Adrenal gland (tissue), 12 donors: ENCODE data around the gene CLASRP. TPM values are rescaled to one million over a fixed set of nuclear protein-coding genes. Genes with fewer than 3 reads are reported as not detected.

Source experiments
- DNase-seq, 7 donors: peaks; one replicate each; pipeline ENCODE4 v3.0.0-alpha.2; 2019 to 2020
- H3K27ac ChIP-seq, 5 donors: fragments of 200-600 bp; sonication (generic) in 4 of 5; 1 replicate in 3 of 5; 2 replicates in 2 of 5; pipeline versions ENCODE4 v1.5.1 to v1.8.0; 2016 to 2020; ENCODE audit warnings: mild to moderate bottlenecking in 1 of 5
- H3K27me3 ChIP-seq: fragments of 200-600 bp; 2 replicates; pipeline ENCODE4 v1.8.0; 2021
- H3K36me3 ChIP-seq, 2 donors: fragments of 200-600 bp; replicated peaks in 1 of 2; 1 replicate in 1 of 2; 2 replicates in 1 of 2; pipeline versions ENCODE4 v1.5.1 to v1.8.0; 2018 to 2022
- H3K4me1 ChIP-seq, 2 donors: fragments of 200-600 bp; replicated peaks in 1 of 2; 1 replicate in 1 of 2; 2 replicates in 1 of 2; pipeline versions ENCODE4 v1.5.1 to v1.8.0; 2018 to 2021
- H3K4me3 ChIP-seq, 4 donors: fragments of 200-600 bp; sonication (generic) in 3 of 4; one replicate each; pipeline ENCODE4 v1.5.1; 2016 to 2018
- H3K9me3 ChIP-seq, 3 donors: fragments of 200-600 bp; sonication (generic) in 1 of 3; replicated peaks in 1 of 3; 1 replicate in 2 of 3; 2 replicates in 1 of 3; pipeline versions ENCODE4 v1.5.1 to v1.8.0; 2016 to 2021
- POLR2A ChIP-seq, 2 donors: fragments of 450-650 bp; IDR thresholded peaks; one replicate each; pipeline ENCODE4 v1.6.1; 2017; ENCODE audit warnings: antibody characterized with exemption in 2 of 2, mild to moderate bottlenecking in 2 of 2, moderate library complexity in 1 of 2
- WGBS, 4 donors: extraction: QIAGEN DNeasy Blood & Tissue Kit in 2 of 4; methylation state at CpG; one replicate each; pipeline versions ENCODE4 v1.1.5 to v1.1.7; 2013 to 2017; 5-methylcytosine and 5-hydroxymethylcytosine counted together
- intact Hi-C, 2 donors: fragments of 100-400 bp; cut with DNase I; formaldehyde crosslinking; loops; one replicate each; pipeline versions ENCODE4 v1.14.1 to v1.15.0; 2022 to 2023
- polyA plus RNA-seq, 3 donors: library from polyadenylated mRNA; stranded (reverse); fragments of 200-250 nt in 2 of 3; fragments of 350-450 nt in 1 of 3; fragmentation: Illumina TruSeq in 1 of 3; extraction: RNeasy Lipid Tissue Mini Kit (QIAGEN cat#74804) in 1 of 3; gene quantifications; one replicate each; pipeline ENCODE4 v1.2.3, GENCODE V29; 2013 to 2014
- total RNA-seq, 9 donors: library from RNA; depleted of rRNA in 4 of 9; stranded (reverse); fragments of >200 nt in 4 of 9; fragments of 120-200 nt in 1 of 9; fragmentation: NEBNext Ultra II Directional in 1 of 9; extraction: Animal tissue kit (Norgen Biotek cat#: 25700) in 1 of 9; gene quantifications; one replicate each; pipeline versions ENCODE4 v1.1.0 to v1.2.4, GENCODE V29; 2013 to 2023
- TF ChIP-seq, protein P1 (sequence below), 6 experiments: fragments of 450-650 bp in 4 of 6; fragments of 200-600 bp in 2 of 6; sonication (generic) in 1 of 6; IDR thresholded peaks; 1 replicate in 5 of 6; 2 replicates in 1 of 6; pipeline versions ENCODE4 v1.5.1 to v1.8.0; 2016 to 2021; ENCODE audit warnings: antibody characterized with exemption in 6 of 6, mild to moderate bottlenecking in 2 of 6, moderate library complexity in 1 of 6
- donor health status: healthy with polysubstance abuse.
- donor health status: Bipolar disorder and iron deficiency.
- donor health status: DM: yes; HTN: yes; CAD: no.
- donor health status: DM: no; HTN: no; CAD: no.
- donor health status: DM: no; HTN: no; CAD: no.
- donor health status: DM: yes; HTN: yes; CAD: no.

The CLASRP gene
- total and polyA plus RNA-seq, 12 donors = 19.8 to 730 (median 64.7) TPM

DNA sequence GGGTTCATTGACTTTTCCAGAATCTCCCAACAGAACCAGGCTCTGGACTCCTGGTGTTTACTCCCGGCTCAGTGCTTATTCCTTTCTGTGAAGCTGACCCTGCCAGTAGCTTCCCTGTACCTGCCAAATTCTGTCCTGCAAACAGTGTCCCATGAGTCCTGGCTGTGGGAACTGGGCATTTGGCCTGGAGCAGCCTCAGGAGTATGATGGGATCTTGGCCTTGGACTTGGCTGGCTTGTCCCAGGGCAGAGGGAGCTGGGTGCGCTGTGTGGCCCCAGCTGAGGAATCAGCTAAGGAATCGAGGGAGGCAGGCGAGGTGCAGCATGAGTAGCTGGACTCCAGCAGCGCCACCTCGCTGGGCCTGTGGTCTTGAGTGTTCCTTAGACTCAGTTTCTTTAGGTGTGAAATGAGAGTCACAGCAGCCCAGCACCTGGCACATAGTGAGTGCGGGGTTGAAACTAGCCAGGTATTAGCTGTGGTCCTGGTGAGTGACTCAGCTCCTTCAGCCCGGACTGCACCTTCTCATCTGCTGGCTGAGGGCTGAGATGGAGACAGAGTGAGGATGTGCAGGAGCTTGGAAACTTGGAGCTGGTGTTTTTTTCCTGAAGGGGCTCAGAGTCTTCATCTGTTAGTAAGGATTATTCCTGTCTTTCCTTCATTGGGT lies 10.4 kb downstream of the CLASRP start:
- Histone ChIP-seq H3K4me3 (no peak overlapping the region), H3K9me3 (no peaks in the 10 kb centered on the region), H3K27me3 (no peaks in the 10 kb centered on the region), H3K27ac (peak overlapping the region in 3 of 5 donors; percentile 18 to 50 (median 32)), H3K36me3 (peaks cover 0 to 41% of the 10 kb centered on the region in 2 donors), H3K4me1 (peaks cover 22 to 38% of the 10 kb centered on the region in 2 donors)
- 57 to 73% (median 67%) methylated on average over 3 to 8 of the region's 8 CpGs for WGBS, 4 donors
- peak in 6 of 7 donors; percentile 62 to 83 (median 70) for DNase-seq
- TF ChIP-seq POLR2A (IDR thresholded peaks at IDR 0.05) = no peak
- TF ChIP-seq, protein P1, sequence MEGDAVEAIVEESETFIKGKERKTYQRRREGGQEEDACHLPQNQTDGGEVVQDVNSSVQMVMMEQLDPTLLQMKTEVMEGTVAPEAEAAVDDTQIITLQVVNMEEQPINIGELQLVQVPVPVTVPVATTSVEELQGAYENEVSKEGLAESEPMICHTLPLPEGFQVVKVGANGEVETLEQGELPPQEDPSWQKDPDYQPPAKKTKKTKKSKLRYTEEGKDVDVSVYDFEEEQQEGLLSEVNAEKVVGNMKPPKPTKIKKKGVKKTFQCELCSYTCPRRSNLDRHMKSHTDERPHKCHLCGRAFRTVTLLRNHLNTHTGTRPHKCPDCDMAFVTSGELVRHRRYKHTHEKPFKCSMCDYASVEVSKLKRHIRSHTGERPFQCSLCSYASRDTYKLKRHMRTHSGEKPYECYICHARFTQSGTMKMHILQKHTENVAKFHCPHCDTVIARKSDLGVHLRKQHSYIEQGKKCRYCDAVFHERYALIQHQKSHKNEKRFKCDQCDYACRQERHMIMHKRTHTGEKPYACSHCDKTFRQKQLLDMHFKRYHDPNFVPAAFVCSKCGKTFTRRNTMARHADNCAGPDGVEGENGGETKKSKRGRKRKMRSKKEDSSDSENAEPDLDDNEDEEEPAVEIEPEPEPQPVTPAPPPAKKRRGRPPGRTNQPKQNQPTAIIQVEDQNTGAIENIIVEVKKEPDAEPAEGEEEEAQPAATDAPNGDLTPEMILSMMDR (IDR thresholded peaks at IDR 0.05) = no peak
- intact Hi-C loops = no loop called here

DNA sequence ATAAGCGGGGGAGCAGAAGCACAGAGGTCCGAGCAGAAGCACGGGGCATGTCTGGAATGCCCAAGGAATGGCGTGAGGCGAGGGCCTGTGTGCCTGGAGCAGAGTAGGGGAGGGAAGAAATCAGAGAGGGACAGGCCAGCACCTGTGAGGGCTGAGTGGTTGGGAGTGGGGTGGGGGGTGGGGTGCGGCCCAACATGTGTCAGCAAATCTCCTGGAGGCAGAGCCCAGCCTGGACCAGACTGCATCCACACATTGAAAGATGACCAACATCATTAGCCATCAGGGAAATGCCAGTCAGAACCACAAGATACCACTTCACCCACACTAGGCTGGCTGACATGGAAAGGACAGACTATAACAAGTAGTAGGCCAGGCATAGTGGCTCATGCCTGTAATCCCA lies 11.2 kb downstream of the CLASRP start:
- Histone ChIP-seq H3K27ac (no peak overlapping the region), H3K36me3 (peaks cover 0 to 41% of the 10 kb centered on the region in 2 donors), H3K9me3 (no peaks in the 10 kb centered on the region), H3K4me3 (no peak overlapping the region), H3K27me3 (no peaks in the 10 kb centered on the region), H3K4me1 (peaks cover 22 to 38% of the 10 kb centered on the region in 2 donors)
- WGBS, 4 donors = 92 to 96% (median 93%) methylated on average over 6 of the region's 6 CpGs
- no peak for DNase-seq
- intact Hi-C loops = loop anchor here in 1 of 2 donors (10.0 kb wide), 1 partner anchor 85 kb away; no protein-coding TSS in a partner anchor
- TF ChIP-seq, protein P1 (IDR thresholded peaks at IDR 0.05) = no peak
- TF ChIP-seq POLR2A (IDR thresholded peaks at IDR 0.05) = no peak

DNA sequence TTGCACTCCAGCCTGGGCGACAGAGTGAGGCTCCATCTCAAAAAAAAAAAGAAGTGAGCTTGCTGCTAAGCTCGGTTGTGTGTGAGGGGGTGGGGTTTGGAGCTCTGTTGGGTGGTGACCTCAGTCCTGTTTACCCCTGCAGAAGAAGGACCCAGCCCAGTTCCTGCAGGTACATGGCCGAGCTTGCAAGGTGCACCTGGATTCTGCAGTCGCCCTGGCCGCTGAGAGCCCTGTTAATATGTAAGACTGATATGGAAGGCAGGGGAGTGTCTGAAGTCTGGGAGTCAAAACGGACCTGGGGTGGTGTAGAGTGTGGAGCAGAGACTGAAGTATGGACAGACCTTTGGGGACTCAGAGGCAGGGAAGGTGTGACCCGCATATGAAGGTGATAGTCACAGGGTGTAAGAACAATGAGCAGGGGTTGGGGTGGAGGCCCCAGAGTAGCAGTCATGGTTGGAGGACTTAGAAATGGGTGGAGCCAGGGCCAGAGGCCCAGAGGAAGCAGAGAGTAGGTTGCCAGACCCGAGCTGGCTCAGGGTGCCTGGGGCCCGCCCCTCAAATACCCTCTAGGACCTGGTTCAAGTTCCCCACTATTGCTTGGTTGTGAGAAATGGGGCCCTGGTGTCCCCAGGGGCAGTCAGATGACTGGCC lies 13.2 kb downstream of the CLASRP start:
- Histone ChIP-seq H3K36me3 (peaks cover 0 to 48% of the 10 kb centered on the region in 2 donors), H3K4me3 (no peak overlapping the region), H3K4me1 (peaks cover 13 to 19% of the 10 kb centered on the region in 2 donors), H3K27me3 (no peaks in the 10 kb centered on the region), H3K27ac (no peak overlapping the region), H3K9me3 (no peaks in the 10 kb centered on the region)
- 72 to 75% (median 74%) methylated on average over 8 to 9 of the region's 9 CpGs for WGBS, 4 donors
- intact Hi-C loops = loop anchor here in 1 of 2 donors (10.0 kb wide), 1 partner anchor 87 kb away; no protein-coding TSS in a partner anchor
- DNase-seq = no peak
- TF ChIP-seq, protein P1 (IDR thresholded peaks at IDR 0.05) = no peak
- TF ChIP-seq POLR2A (IDR thresholded peaks at IDR 0.05) = no peak

DNA sequence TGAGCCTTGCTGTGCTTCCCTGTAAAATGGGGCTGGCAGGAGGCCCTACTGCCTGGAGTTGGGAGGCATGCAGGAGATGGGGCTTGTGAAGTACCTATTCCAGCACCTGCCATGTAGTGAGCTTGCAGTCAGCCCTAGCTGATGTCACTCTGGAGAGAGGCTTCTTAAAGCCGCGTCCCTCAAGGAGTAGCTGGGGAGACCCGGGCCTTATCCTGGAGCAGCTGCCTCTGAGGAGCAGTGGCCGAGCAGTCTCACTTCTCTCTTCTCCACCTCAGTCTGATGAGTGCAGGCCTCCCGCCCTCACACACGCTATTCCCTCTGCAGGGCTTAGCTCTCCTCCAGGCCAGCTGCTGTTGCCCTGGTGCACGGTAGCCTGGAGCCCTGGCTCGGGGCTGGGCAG lies 18.0 kb downstream of the CLASRP start:
- no peaks in the 10 kb centered on the region for H3K27me3 ChIP-seq
- TF ChIP-seq POLR2A (IDR thresholded peaks at IDR 0.05) = no peak
- TF ChIP-seq, protein P1 (IDR thresholded peaks at IDR 0.05) = no peak
- 85 to 93% (median 88%) methylated on average over 5 to 8 of the region's 8 CpGs for WGBS, 4 donors
- H3K4me3 ChIP-seq = no peak overlapping the region
- H3K36me3 ChIP-seq = peaks cover 0 to 95% of the 10 kb centered on the region in 2 donors
- intact Hi-C loops = loop anchor here in 1 of 2 donors (10.0 kb wide), 1 partner anchor 92 kb away; no protein-coding TSS in a partner anchor
- H3K4me1 ChIP-seq = no peaks in the 10 kb centered on the region
- no peaks in the 10 kb centered on the region for H3K9me3 ChIP-seq
- no peak for DNase-seq
- H3K27ac ChIP-seq = no peak overlapping the region
